Pons (tissue), 1 donor: Measurements from ENCODE around the gene TPRX2.
"Not testable (repeated sequence)": the region's sequence is repeated elsewhere in the genome, so short reads cannot be mapped to it uniquely, and the experiment has no call there.

Experiments used
- DNase-seq: peaks from one replicate; pipeline ENCODE4 v3.0.0-alpha.2; 2016; ENCODE audit warnings: low spot score

The TPRX2 gene

DNA sequence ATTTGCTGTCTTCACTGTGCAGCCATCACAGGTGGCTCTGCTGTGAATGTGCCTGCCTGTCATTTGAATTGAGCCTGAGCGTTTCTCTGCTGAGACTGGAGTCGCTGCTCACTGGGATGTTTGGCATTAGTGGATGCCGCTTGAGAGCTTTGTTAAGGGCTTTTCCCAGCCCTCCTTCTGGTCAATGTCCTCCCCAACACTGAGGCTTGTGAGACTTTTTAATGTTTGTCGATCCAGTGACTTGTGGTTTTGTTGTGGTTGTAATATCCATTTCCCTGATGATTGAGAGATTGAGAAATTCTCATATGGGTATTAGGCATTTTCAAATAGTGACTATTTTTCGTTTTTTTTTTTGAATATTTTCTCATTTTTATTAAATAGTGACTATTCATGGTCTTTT is 2.6 kb downstream of the TPRX2 start:
- no peak for DNase-seq

- peak; percentile 69 for DNase-seq
These were observed 4.5 kb downstream of the TPRX2 start for GRCh38 chr19:47863514-47863936.

DNA sequence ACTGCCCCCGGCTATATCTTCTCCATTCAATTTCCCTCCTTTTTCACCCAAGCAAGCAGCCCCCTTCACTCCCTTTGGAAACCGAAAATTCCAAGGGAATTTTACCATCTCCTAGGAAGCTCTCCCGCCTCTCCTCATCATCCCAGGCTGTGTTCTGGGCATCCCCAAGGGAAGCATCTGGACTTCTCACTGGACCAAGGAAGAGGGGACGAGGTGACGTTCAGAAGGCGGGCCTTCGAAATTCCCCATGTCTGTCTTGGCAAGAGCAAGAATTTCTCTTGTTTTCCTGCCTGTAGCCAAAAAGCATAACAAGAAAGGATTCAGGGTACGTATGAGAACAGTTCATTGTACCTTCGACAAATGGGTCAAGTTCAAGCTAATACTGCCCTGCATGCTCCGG is 6.1 kb downstream of the TPRX2 start:
- no peak for DNase-seq

DNA sequence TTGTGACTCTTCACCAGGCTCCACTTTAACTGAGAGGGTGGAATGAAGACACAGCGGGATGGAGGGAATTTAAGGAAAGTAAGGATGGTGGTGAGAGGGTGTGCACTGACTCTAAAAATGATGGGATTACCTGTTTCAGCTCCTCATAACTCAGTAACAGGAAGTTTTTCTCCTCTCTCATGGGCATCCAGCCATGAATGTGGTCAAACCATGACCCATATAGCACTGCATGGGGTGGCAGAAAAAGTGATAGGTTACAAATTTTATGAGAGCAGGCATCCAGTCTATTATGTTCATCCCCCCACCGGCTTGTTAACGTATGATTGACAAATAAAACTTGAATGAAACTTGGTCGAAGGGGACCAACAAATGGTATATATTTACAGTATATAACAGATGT is 19.9 kb downstream of the TPRX2 start:
- no peak for DNase-seq

DNA sequence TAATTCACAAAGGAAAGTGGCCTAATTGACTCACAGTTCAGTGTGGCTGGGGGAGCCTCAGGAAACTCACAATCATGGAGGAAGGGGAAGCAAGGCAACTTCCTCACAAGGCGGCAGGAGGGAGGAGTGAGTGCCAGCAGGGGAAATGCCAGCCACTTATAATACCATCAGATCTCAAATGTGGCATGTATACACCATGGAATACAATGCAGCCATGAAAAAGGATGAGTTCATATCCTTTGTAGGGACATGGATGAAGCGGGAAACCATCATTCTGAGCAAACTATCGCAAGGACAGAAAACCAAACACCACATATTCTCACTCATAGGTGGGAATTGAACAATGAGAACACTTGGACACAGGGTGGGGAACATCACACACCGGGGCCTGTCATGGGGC is 20.4 kb downstream of the TPRX2 start:
- DNase-seq: not testable (repeated sequence)

DNA sequence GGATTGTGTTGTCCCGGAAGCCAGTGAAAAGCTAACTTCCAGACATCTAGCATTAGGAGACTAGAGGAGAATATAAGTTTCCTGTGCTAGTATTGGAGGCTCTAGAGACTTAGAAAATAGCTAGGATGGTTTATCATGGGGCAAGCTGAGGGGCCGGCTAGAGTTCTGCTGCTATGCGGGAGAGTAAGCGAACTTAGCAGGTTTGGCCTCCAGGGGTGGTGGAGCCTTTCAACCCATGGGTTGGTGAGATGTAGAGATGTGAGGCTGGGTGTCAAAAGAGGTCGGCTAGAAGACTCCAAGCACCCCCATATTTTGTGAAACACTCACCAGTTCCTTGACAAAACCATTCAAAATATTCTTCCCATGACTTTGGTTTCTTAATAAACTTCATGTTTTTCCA is 22.7 kb downstream of the TPRX2 start:
- no peak for DNase-seq

DNA sequence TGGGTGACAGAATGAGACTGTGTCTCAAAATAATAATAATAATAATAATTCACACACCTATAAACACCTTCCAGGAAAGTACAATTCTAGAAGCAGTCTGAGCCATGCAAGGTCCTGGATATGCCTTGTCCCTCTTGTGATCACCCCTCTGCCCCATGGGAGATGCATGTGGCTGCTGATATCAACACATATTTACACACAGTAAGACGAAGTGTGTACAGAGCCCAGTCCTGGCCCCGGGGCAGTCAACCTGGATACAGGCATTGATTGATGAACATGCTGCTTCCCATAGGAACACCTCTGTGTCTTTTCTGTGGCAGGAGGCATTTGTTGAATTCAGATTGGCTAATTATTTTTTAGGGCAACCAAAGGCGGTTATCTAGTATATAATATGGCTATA is 23.9 kb downstream of the TPRX2 start:
- no peak for DNase-seq

DNA sequence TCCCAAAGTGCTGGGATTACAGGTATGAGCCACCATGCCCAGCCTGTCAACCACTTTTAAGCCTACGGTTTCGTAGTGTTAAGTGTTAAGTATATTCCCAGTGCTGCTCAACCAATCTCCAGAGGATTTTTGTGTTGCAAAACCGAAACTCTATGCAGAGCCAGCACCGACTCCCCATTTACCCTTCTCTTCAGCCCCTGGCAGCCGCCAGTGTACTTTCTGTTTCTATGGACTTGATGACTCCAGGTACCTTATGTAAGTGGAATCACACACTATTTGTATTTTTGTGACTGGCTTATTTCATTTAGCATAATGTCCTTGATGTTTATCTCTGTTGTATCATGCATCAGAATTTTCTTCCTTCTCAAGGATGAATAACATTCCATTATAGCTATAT is 26.0 kb downstream of the TPRX2 start:
- DNase-seq: no peak

DNA sequence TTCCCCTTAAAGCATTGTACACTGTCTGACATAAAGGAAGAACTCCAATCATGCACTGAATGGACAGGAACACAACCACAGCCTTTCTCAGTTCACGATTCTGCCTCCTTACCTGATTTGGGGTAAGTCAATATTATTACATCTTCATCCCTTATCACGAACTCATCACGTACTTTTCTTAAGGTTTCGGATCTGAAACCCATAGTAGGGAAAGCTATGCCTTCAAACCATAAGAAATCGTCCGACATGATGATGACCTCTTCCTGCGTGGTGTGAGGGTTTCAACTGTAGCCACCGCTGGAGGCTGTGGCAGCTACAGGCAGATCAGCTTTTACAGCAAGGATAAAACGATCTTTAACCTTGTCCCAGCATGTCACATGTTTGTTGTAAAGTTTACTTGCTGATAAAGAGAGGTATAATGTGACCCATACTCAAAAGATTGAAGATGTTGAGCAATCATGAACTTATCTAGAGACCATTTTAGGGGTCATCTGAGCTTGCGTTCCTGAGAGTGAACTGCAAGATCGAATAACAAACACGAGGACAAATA is 27.1 kb downstream of the TPRX2 start, which contains the start of gene SULT2A1:
Gene SULT2A1, minus strand, starts transcription at position 306 of the 550 bp plus-strand sequence. Its CDS starts 58 bp downstream, at position 248.
- no peak for DNase-seq

GRCh38 chr19:47890865-47891621 is 32.0 kb downstream of the TPRX2 start:
- DNase-seq: no peak

DNA sequence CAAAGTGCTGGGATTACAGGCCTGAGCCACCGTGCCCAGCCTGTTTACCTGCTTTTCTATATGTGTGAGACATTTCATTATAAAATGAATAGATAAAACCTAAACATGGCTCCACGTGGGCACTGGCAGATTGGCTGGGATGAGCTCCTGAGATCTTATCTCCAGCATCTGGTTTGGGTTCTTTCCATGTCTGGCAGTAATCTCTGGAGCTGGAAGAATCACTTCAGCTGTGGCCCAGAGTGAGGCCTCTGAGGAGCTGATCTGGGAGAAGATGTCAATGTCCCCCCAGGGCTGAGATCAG is 32.5 kb downstream of the TPRX2 start:
- DNase-seq: no peak

DNA sequence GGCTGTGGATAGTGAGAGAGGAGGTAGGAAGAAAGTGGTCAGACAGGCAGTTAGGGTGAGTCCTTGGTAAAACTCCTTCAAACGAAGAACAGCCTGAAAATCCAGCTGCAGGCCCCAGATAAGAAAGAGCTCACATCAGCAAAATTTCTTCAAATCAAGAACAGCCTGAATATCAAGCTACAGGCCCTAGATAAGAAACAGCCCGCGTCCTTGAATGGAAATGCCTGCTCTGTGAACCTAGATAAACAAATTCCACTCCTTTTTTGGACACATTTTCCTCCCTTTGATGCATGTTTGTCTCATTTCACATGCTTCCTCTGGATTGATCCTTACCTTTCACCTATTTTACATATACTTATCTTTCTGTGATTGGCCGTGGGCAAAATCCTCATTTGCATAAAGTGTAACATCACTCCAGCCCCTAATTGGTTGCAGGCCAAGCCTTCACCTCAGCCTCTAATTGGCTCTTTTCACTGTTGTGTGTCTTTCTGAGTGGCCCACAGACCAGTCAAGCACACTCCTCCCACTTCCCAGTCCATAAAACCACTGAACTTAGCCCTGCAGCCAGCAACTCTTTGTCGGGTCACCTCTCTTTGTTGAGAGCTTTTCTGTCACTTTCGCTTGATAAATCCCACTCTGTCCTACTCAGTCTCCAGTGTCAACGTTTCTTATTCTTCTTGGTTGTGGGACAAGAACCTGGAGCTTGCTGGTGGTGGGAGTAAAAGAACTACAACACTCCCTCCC is 33.1 kb downstream of the TPRX2 start:
- no peak for DNase-seq

DNA sequence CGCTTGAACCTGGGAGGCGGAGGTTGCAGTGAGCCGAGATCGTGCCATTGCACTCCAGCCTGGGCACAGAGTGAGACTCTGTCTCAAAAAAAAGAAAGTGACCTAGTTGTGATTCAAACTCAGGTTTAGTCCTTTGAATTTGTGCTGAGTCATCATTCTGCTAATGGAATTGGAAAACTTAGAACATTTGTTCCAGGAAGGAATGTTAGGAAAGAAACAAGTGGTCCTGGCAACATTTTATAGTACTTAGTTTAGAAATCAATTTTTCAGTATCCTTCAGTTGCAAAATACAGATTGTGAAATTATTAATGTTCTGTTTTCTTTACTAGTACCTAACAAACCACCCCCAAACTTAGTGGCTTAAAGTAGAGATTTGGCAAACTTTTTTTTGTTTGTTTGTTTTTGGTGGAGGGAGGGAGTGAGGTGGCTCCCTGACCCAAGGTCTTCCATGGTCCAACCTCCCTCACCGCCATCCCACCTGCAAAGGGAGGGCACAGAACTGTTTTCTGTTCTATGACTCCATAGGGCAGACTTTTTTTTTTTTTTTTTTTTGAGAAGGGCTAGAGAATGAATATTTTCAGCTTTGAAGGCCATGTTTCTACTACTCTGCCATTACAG is 36.2 kb downstream of the TPRX2 start:
- no peak for DNase-seq

- no peak for DNase-seq
These were observed 37.0 kb downstream of the TPRX2 start for GRCh38 chr19:47896019-47896418.

DNA sequence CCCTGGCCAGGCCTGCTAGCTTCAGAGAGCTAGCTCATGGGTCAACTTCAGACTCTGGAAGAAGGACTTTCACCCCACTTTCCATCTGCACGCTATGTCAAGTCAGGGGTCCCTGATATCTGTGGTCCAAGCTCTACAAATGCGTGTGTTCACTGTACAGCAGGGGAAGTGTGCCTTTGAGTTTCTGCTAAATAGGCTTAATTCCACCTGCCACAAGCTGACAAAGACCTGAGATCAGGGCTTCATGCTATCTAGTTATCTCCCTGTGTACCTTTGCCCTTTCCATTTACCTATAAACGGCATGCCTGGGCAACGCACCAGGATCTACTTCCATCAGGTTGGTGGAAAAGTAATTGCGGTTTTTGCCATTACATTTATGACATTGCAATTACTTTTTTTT is 37.7 kb downstream of the TPRX2 start:
- no peak for DNase-seq

GRCh38 chr19:47897861-47898260 is 38.8 kb downstream of the TPRX2 start:
- no peak for DNase-seq

DNA sequence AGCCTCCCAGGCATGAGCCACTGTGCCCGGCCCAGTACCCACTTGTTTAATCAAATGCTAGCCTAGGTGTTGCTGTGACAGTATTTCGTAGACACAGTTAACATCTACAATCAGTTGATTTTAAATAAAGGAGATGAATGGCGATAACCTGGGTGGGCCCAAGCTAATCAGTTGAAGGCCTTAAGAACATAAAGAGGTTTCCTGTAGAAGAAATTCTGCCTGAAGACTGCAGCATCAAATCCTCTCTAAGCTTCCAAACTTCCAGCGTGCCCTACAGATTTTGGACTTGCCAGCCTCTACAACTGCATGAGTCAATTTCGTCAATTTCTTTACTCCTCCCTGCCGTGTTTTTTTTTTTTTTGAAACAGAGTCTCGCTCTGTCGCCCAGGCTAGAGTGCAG is 40.3 kb downstream of the TPRX2 start:
- DNase-seq: no peak

DNA sequence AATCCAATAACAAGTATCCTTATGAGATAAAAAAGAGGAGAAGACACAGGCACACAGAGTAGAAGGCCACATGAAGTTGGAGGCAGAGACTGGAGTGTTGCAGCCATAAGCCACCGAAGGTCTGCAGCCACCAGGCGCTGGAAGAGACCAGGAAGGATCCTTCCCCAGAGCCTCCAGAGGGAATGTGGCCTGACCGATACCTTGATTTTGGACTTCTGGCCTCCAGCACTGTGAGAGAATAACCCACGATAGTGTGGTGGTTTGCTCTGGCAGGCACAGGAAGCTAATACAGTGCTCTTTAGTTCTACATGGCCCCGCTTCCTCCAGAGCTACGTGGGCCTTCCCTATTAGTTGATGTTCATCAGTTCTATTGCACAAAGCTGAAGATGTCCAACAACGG is 42.3 kb downstream of the TPRX2 start:
- no peak for DNase-seq

DNA sequence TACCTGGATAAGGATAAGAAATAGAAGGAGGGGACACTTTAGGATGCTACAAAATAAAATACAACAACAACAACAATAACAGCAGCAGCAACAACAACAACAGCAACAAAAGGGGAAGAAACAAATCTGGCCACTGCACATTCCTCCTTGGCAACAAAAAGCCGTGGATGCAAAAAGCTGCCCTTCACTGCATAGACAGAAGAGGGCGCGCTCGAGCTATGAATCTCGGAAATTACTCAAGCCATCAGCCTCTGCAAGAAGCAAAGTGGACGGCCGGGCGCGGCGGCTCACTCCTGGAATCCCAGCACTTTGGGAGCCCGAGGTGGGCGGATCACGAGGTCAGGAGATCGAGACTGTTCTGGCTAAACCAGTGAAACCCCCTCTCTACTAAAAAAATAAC is 50.3 kb downstream of the TPRX2 start:
- not testable (repeated sequence) for DNase-seq

- DNase-seq: not testable (repeated sequence)
These were observed 51.2 kb downstream of the TPRX2 start for GRCh38 chr19:47910191-47910590.
